Common myeloid progenitor, CD34-positive (primary cell): Measurements from ENCODE around the gene HSPE1.
A peak's percentile ranks its signal among the peaks of the same experiment; 100 is the strongest.
"Not testable (repeated sequence)": the region's sequence is repeated elsewhere in the genome, so short reads cannot be mapped to it uniquely, and the experiment has no call there.

ENCODE experiments used
- CTCF ChIA-PET: fragments of 350-600 bp; sonication (Branson Sonifier 250); formaldehyde crosslinking; loops from one replicate; lab custom pipeline; 2021; ENCODE audit warnings: antibody characterized with exemption; lab: Charles Lee
- POLR2A ChIA-PET: fragments of 350-600 bp; sonication (Branson Sonifier 250); formaldehyde crosslinking; loops from one replicate; lab custom pipeline; 2021; ENCODE audit warnings: antibody characterized with exemption; lab: Charles Lee
- DNase-seq, 3 donors: peaks; one replicate each; pipeline versions ENCODE4 v3.0.0 to v3.0.0-alpha.2; 2013
- H3K27ac ChIP-seq, 2 experiments: 1 replicate in 1 of 2; 2 replicates in 1 of 2; pipeline ENCODE4 v1.7.0; 2013; ENCODE audit warnings: inconsistent platforms in 2 of 2, low read length in 2 of 2, mild to moderate bottlenecking in 2 of 2, low read depth in 1 of 2, moderate library complexity in 1 of 2; ENCODE audit not compliant: severe bottlenecking in 2 of 2, insufficient read depth in 1 of 2, poor library complexity in 1 of 2
- H3K27me3 ChIP-seq, 5 experiments: replicated peaks in 2 of 5; 1 replicate in 3 of 5; 2 replicates in 2 of 5; pipeline versions ENCODE4 v1.6.1 to v1.7.0; 2013; ENCODE audit warnings: low read length in 4 of 5, mild to moderate bottlenecking in 2 of 5, moderate library complexity in 2 of 5, inconsistent platforms in 1 of 5; ENCODE audit not compliant: insufficient read depth in 5 of 5, control insufficient read depth in 4 of 5
- H3K36me3 ChIP-seq, 4 experiments: 1 replicate in 2 of 4; 2 replicates in 2 of 4; pipeline versions ENCODE4 v1.6.1 to v1.7.0; 2013; ENCODE audit warnings: low read length in 3 of 4, control low read depth in 1 of 4, mild to moderate bottlenecking in 1 of 4; ENCODE audit not compliant: control insufficient read depth in 4 of 4, insufficient read depth in 4 of 4
- H3K4me1 ChIP-seq, 4 experiments: 1 replicate in 3 of 4; 2 replicates in 1 of 4; pipeline versions ENCODE4 v1.6.1 to v1.7.1; 2013; ENCODE audit warnings: low read length in 3 of 4, mild to moderate bottlenecking in 3 of 4, control low read depth in 1 of 4, inconsistent platforms in 1 of 4, moderate library complexity in 1 of 4; ENCODE audit not compliant: control insufficient read depth in 4 of 4, insufficient read depth in 4 of 4; ENCODE audit errors: control extremely low read depth in 1 of 4
- H3K4me3 ChIP-seq, 7 experiments: 1 replicate in 4 of 7; 2 replicates in 3 of 7; pipeline versions ENCODE4 v1.5.1 to v1.7.0; 2013; ENCODE audit warnings: mild to moderate bottlenecking in 7 of 7, low read length in 6 of 7, moderate library complexity in 6 of 7, inconsistent platforms in 2 of 7, low read depth in 2 of 7, control low read depth in 1 of 7; ENCODE audit not compliant: insufficient read depth in 4 of 7, control insufficient read depth in 1 of 7; ENCODE audit errors: extremely low read depth in 1 of 7
- H3K9me3 ChIP-seq, 5 experiments: 1 replicate in 4 of 5; 2 replicates in 1 of 5; pipeline versions ENCODE4 v1.6.1 to v1.7.1; 2013; ENCODE audit warnings: low read length in 4 of 5, mild to moderate bottlenecking in 2 of 5, inconsistent platforms in 1 of 5, low read depth in 1 of 5, moderate library complexity in 1 of 5; ENCODE audit not compliant: control insufficient read depth in 4 of 5, insufficient read depth in 2 of 5; ENCODE audit errors: control extremely low read depth in 1 of 5
- WGBS: methylation state at CpG from one replicate; pipeline ENCODE4 v1.1.5; 2013; ENCODE audit not compliant: insufficient coverage; 5-methylcytosine and 5-hydroxymethylcytosine counted together

The HSPE1 gene

GRCh38 chr2:197480165-197481036 lies 19.8 kb upstream of the HSPE1 start:
- ChIA-PET CTCF (no interaction called here), POLR2A (no interaction called here)
- Histone ChIP-seq H3K4me3 (no peak overlapping the region), H3K9me3 (peaks cover 0 to 12% (median 9%) of the 10 kb centered on the region in 5 experiments), H3K27ac (no peak overlapping the region), H3K27me3 (no peaks in the 10 kb centered on the region), H3K4me1 (peaks cover 0 to 12% (median 1%) of the 10 kb centered on the region in 4 experiments), H3K36me3 (peaks cover 8 to 58% (median 24%) of the 10 kb centered on the region in 4 experiments)
- no peak for DNase-seq
- WGBS, result 98% methylated on average over 6 of the region's 9 CpGs

DNA sequence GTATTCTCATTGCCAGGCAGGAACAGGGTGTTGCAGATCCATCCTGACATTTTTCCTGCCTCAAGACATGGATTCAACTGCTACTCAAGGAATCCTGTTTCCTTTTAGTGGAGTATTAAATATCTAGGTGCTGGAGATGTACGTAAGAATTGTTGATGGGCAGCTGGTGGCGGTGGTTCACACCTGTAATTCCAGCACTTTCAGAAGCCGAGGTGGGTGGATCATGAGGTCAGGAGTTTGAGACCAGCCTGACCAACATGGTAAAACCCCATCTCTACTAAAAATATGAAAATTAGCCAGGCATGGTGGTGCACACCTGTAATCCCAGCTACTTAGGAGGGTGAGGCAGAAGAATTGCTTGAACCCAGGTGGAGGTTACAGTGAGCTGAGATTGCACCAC lies 15.9 kb upstream of the HSPE1 start:
- DNase-seq, H3K4me1 ChIP-seq, H3K4me3 ChIP-seq, POLR2A ChIA-PET, H3K27me3 ChIP-seq, H3K27ac ChIP-seq: not testable (repeated sequence)
- Histone ChIP-seq H3K9me3 (peaks cover 0 to 12% (median 9%) of the 10 kb centered on the region in 5 experiments), H3K36me3 (peaks cover 6 to 64% (median 37%) of the 10 kb centered on the region in 4 experiments)
- WGBS, result no CpG with 5 or more reads among the region's 3 CpGs
- CTCF ChIA-PET, result interaction anchor here (0.6 kb wide), 1 partner anchor 207 kb away, joined by 3 read pairs; no protein-coding TSS in a partner anchor

DNA sequence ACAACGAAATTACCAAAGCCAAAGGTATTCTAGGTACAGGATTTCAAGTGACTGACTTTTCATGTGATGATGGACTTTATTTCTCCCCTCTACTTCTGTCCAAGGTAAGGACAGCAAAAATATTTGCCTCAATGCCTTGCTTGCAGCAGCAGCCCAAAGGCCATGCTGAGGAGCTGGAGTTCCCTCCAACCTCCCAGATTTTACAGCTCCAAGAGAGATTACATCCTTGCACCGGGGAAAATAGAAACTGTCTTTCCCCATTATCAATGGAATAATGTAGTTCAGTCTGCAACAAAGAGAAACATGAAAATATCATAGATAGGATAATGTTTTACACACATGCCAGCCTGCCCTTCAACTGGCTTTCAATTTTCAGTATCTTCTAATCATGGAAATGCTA lies 14.0 kb upstream of the HSPE1 start:
- no peaks in the 10 kb centered on the region for H3K27me3 ChIP-seq
- no peak overlapping the region for H3K4me3 ChIP-seq
- CTCF ChIA-PET, result no interaction called here
- peaks cover 9 to 73% (median 45%) of the 10 kb centered on the region in 4 experiments for H3K36me3 ChIP-seq
- H3K9me3 ChIP-seq, result peaks cover 0 to 12% (median 9%) of the 10 kb centered on the region in 5 experiments
- no peaks in the 10 kb centered on the region for H3K4me1 ChIP-seq
- DNase-seq, result no peak
- peak overlapping the region in 1 of 2 experiments; percentile 25 for H3K27ac ChIP-seq
- POLR2A ChIA-PET, result no interaction called here
- WGBS, result 100% methylated on average over 1 of the region's 2 CpGs

- Histone ChIP-seq H3K27me3 (no peaks in the 10 kb centered on the region), H3K36me3 (peaks cover 13 to 79% (median 55%) of the 10 kb centered on the region in 4 experiments), H3K4me3 (no peak overlapping the region), H3K4me1 (no peaks in the 10 kb centered on the region), H3K27ac (no peak overlapping the region), H3K9me3 (peaks cover 0 to 9% (median 8%) of the 10 kb centered on the region in 5 experiments)
- DNase-seq, result no peak
- POLR2A ChIA-PET, result interaction anchor here (0.7 kb wide), 1 partner anchor 26 kb away, joined by 3 read pairs; no protein-coding TSS in a partner anchor
- WGBS, result 96% methylated on average over 4 of the region's 4 CpGs
- CTCF ChIA-PET, result interaction anchor here (0.6 to 1.4 kb wide), 2 partner anchors 9 to 221 kb away, joined by 3 read pairs; no protein-coding TSS in a partner anchor
These were observed 12.8 kb upstream of the HSPE1 start for GRCh38 chr2:197487385-197487784.

DNA sequence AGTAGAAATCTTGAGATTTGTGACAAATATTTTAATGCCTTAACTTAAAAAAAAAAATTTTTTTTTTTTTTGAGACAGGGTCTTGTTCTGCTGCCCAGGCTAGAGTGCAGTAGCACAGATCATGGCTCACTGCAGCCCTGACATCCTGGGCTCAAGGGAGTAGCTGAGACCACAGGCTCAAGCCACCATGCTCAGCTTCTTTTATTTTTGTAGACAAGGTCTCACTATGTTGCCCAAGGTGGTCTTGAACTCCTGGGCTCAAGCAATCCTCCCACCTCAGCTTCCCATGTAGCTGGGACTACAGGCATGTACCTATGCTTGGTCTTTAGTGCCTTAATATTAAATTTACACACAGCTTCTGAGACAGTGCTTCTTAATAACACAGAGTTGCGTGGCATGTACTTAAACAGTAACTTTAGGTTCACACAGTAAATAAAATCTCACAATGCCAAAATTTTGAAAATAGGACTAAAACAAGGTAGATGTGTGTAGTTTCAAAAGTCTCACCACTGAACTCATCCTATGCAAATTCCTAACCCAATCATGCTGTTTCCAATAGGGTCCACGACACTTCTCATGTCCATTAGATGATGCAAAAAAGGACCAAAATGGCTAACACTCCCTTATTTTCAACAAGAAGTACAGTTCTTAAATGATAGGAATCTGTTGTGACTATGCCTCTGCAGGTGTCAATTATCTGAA lies 4.6 kb upstream of the HSPE1 start:
- H3K4me1 ChIP-seq, result peaks cover 4 to 34% (median 23%) of the 10 kb centered on the region in 4 experiments
- H3K4me3 ChIP-seq, result no peak overlapping the region
- ChIA-PET POLR2A (no interaction called here), CTCF (interaction anchor here (0.8 to 1.4 kb wide), 2 partner anchors 11 to 802 kb away, joined by 3 to 7 read pairs; no protein-coding TSS in a partner anchor)
- H3K9me3 ChIP-seq, result no peaks in the 10 kb centered on the region
- peaks cover 30 to 72% (median 52%) of the 10 kb centered on the region in 4 experiments for H3K36me3 ChIP-seq
- no peaks in the 10 kb centered on the region for H3K27me3 ChIP-seq
- no peak for DNase-seq
- H3K27ac ChIP-seq, result no peak overlapping the region
- WGBS, result no CpG with 5 or more reads among the region's 2 CpGs

DNA sequence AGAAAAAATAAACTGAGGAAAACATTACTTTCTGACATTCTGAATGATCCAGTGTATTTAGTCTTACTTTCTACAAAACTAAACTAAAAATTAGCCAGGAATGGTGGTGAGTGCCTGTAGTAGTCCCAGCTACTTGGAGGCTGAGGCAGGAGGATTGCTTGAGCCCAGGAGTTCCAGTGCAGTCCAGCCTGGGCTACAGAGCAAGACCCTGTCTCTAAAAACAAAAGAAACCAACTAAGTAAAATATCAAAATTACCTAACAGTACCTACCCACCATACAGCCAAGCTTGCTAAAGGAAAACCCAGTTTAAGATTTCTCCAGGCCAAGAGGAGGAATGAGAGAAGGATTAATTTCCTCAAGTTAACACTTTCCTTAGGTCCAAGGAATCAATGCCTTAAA lies 3.5 kb upstream of the HSPE1 start:
- POLR2A ChIA-PET, result no interaction called here
- CTCF ChIA-PET, result interaction anchor here (0.9 to 1.4 kb wide), 2 partner anchors 10 to 56 kb away, joined by 3 to 7 read pairs; no protein-coding TSS in a partner anchor
- Histone ChIP-seq H3K9me3 (no peaks in the 10 kb centered on the region), H3K27me3 (no peaks in the 10 kb centered on the region), H3K36me3 (peaks cover 27 to 64% (median 45%) of the 10 kb centered on the region in 4 experiments), H3K4me1 (peaks cover 8 to 41% (median 24%) of the 10 kb centered on the region in 4 experiments), H3K4me3 (peak overlapping the region in 2 of 7 experiments; percentile 11 to 84), H3K27ac (peak overlapping the region in 1 of 2 experiments; percentile 59)
- no peak for DNase-seq
